ENCODE data around the gene SRRM3.

DNA sequence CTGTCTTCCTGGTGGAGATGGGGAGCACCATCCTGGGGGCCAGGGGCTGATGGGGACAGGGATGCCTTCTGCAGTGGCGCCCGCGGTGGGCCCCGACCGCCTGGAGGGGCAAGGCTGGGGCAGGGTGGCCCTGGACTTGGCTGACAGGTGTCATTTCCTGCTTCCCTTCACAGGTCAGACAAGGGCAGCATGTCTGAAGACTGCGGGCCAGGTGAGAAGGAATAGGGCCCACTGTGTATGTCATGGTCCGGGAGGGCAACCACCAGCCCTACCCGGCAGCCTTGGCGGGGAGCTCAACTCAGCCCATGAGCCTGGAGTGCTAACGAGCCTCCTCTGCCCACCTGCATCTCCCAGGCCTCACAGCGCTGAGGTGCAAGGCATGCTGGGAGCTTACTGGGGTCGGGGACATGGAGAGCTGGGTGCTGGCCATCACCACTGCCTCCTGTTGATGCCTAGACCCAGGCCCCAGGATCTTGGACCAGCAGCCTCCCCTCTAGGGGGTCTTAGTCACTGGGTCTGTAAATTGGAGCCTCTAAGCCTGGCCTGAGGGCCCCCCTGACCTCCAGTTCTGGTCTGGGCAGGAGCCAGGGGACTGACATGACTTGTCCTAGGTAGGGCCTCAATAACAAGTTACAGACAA lies 28.0 kb upstream of the SRRM3 start:
- TF ChIP-seq, protein P1, sequence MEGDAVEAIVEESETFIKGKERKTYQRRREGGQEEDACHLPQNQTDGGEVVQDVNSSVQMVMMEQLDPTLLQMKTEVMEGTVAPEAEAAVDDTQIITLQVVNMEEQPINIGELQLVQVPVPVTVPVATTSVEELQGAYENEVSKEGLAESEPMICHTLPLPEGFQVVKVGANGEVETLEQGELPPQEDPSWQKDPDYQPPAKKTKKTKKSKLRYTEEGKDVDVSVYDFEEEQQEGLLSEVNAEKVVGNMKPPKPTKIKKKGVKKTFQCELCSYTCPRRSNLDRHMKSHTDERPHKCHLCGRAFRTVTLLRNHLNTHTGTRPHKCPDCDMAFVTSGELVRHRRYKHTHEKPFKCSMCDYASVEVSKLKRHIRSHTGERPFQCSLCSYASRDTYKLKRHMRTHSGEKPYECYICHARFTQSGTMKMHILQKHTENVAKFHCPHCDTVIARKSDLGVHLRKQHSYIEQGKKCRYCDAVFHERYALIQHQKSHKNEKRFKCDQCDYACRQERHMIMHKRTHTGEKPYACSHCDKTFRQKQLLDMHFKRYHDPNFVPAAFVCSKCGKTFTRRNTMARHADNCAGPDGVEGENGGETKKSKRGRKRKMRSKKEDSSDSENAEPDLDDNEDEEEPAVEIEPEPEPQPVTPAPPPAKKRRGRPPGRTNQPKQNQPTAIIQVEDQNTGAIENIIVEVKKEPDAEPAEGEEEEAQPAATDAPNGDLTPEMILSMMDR (conservative IDR thresholded peaks at IDR 0.05; ENCODE audit: low read length), result no peak
- TF ChIP-seq EZH2phosphoT487 (IDR thresholded peaks at IDR 0.05; ENCODE audit: borderline replicate concordance, low read depth, low read length), result no peak
